Activated B cell treated with CpG ODN at 0.5 μM for 24 hours (primary cell): Measurements from ENCODE around the gene FASTK. TPM values are rescaled to one million over a fixed set of nuclear protein-coding genes. Genes with fewer than 3 reads are reported as not detected.

Source experiments
- ATAC-seq: fragments of 200-7000 bp; cut with Tn5 transposase; one replicate; pipeline ENCODE4 v1.10.0; 2021; ENCODE audit warnings: low read depth, mild to moderate bottlenecking, moderate library complexity
- CTCF ChIA-PET: fragments of 350-600 bp; sonication (Branson Sonifier 250); formaldehyde crosslinking; loops from one replicate; lab custom pipeline; 2021; ENCODE audit warnings: antibody characterized with exemption; lab: Charles Lee
- POLR2A ChIA-PET: fragments of 350-600 bp; sonication (Branson Sonifier 250); formaldehyde crosslinking; loops from one replicate; lab custom pipeline; 2021; ENCODE audit warnings: antibody characterized with exemption; lab: Charles Lee
- DNase-seq: peaks from one replicate; pipeline ENCODE4 v3.0.0; 2022
- H3K27ac Mint-ChIP-seq: one replicate; pipeline ENCODE4 v1.8.0; 2020; ENCODE audit warnings: mixed read lengths
- H3K27me3 Mint-ChIP-seq: one replicate; pipeline ENCODE4 v1.8.0; 2021; ENCODE audit warnings: mixed read lengths
- H3K36me3 Mint-ChIP-seq: one replicate; pipeline ENCODE4 v1.8.0; 2021; ENCODE audit warnings: low read depth, mixed read lengths
- H3K4me1 Mint-ChIP-seq: one replicate; pipeline ENCODE4 v1.8.0; 2021; ENCODE audit warnings: mixed read lengths
- H3K4me3 Mint-ChIP-seq: one replicate; pipeline ENCODE4 v1.8.0; 2020; ENCODE audit warnings: mild to moderate bottlenecking, mixed read lengths
- H3K9me3 Mint-ChIP-seq: one replicate; pipeline ENCODE4 v1.8.0; 2020; ENCODE audit warnings: mixed read lengths
- intact Hi-C: fragments of 100-400 bp; cut with micrococcal nuclease; formaldehyde crosslinking; loops from one replicate; pipeline ENCODE4 v1.15.1; 2024
- total RNA-seq: library from RNA; stranded (reverse); gene quantifications from 2 replicates; pipeline ENCODE4 v1.2.3, GENCODE V29; 2022
- TF ChIP-seq, protein P1 (sequence below): fragments of 200-600 bp; IDR thresholded peaks from one replicate; pipeline ENCODE4 v1.8.0; 2022; ENCODE audit warnings: antibody characterized with exemption, mild to moderate bottlenecking

FASTK gene
- total RNA-seq, 1 donor from 2014 or later: 103 TPM

- H3K27me3 Mint-ChIP-seq: no peaks in the 10 kb centered on the region
- no peaks in the 10 kb centered on the region for H3K9me3 Mint-ChIP-seq
- TF ChIP-seq, protein P1, sequence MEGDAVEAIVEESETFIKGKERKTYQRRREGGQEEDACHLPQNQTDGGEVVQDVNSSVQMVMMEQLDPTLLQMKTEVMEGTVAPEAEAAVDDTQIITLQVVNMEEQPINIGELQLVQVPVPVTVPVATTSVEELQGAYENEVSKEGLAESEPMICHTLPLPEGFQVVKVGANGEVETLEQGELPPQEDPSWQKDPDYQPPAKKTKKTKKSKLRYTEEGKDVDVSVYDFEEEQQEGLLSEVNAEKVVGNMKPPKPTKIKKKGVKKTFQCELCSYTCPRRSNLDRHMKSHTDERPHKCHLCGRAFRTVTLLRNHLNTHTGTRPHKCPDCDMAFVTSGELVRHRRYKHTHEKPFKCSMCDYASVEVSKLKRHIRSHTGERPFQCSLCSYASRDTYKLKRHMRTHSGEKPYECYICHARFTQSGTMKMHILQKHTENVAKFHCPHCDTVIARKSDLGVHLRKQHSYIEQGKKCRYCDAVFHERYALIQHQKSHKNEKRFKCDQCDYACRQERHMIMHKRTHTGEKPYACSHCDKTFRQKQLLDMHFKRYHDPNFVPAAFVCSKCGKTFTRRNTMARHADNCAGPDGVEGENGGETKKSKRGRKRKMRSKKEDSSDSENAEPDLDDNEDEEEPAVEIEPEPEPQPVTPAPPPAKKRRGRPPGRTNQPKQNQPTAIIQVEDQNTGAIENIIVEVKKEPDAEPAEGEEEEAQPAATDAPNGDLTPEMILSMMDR: no peak
- H3K4me1 Mint-ChIP-seq: peaks cover 27% of the 10 kb centered on the region
- no peak for DNase-seq
- peaks cover 38% of the 10 kb centered on the region for H3K36me3 Mint-ChIP-seq
- intact Hi-C loops: no loop called here
- POLR2A ChIA-PET: interaction anchor here (0.6 to 0.9 kb wide), 3 partner anchors 17 to 814 kb away, joined by 3 read pairs; partner anchors contain the start of genes FASTK and PRKAG2
- H3K27ac Mint-ChIP-seq: no peak overlapping the region
- ATAC-seq: no peak
- no peak overlapping the region for H3K4me3 Mint-ChIP-seq
- CTCF ChIA-PET: no interaction called here
Measured at GRCh38 chr7:151063212-151063561, 17.4 kb downstream of the FASTK start.

GRCh38 chr7:151062399-151063211, 18.0 kb downstream of the FASTK start:
- intact Hi-C loops: no loop called here
- no peaks in the 10 kb centered on the region for H3K9me3 Mint-ChIP-seq
- H3K4me1 Mint-ChIP-seq: peaks cover 27% of the 10 kb centered on the region
- CTCF ChIA-PET: no interaction called here
- no peak overlapping the region for H3K27ac Mint-ChIP-seq
- H3K4me3 Mint-ChIP-seq: no peak overlapping the region
- DNase-seq (no peak), ATAC-seq (no peak)
- H3K36me3 Mint-ChIP-seq: peaks cover 33% of the 10 kb centered on the region
- POLR2A ChIA-PET: interaction anchor here (0.6 to 0.9 kb wide), 2 partner anchors 50 to 814 kb away, joined by 3 read pairs; partner anchors contain the start of gene PRKAG2
- H3K27me3 Mint-ChIP-seq: no peaks in the 10 kb centered on the region
- TF ChIP-seq, protein P1: no peak

GRCh38 chr7:151062111-151062398, 18.6 kb downstream of the FASTK start:
- ChIA-PET CTCF (no interaction called here), POLR2A (no interaction called here)
- intact Hi-C loops: no loop called here
- no peaks in the 10 kb centered on the region for H3K27me3 Mint-ChIP-seq
- peaks cover 33% of the 10 kb centered on the region for H3K4me1 Mint-ChIP-seq
- no peak overlapping the region for H3K27ac Mint-ChIP-seq
- TF ChIP-seq, protein P1: no peak
- ATAC-seq (no peak), DNase-seq (no peak)
- no peak overlapping the region for H3K4me3 Mint-ChIP-seq
- no peaks in the 10 kb centered on the region for H3K9me3 Mint-ChIP-seq
- peaks cover 28% of the 10 kb centered on the region for H3K36me3 Mint-ChIP-seq

DNA sequence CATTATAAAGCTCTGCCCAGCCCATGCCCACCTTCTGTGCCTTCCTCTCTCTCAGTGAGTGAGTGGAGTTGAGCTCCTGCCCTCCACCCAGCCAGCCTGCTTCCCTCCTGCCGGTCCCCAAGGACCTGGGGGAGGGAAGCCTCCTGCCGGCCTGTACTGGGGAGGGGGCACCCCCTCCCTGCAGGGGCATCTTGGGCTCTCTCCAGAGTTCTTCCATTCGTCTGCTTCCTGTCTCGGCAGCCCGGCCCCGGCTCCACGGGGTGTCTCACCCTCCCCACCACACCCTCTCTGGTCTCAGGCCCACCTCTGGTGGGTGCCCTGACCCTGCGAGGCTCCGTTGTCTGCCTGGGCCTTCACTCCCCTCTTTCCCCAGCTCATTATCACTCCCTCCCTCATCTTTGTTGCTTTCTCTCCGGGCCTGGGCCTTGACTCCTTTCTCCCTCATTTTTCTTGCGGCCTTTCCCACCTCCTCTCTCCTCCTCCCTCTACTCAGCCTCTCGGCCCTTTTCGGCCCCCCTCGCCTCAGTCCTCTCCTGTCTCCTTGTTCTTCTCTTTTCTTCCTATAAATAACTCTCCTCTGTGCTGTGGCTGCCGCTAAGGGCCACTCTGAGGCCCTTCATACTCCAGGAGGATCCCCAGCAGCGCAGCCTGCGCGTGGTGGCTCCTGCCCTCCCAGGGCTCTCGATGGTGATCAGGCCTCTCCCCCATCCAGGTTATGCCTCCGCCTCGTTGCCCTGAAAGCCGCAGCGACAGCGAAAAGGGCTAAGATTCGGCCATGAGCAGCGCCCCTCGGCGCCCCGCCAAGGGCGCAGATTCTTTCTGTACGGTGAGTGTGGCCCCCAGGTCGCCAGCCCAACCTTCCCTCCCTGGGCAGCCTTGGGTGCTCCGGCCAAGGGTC, 19.1 kb downstream of the FASTK start:
- Mint-ChIP-seq H3K4me1 (peaks cover 36% of the 10 kb centered on the region), H3K27me3 (no peaks in the 10 kb centered on the region), H3K27ac (no peak overlapping the region), H3K4me3 (peak overlapping the region; percentile 92), H3K9me3 (no peaks in the 10 kb centered on the region), H3K36me3 (peaks cover 26% of the 10 kb centered on the region)
- DNase-seq (no peak), ATAC-seq (no peak)
- POLR2A ChIA-PET: interaction anchor here (0.6 to 3.2 kb wide), 3 partner anchors 15 to 19 kb away, joined by 3 to 14 read pairs (median 3); partner anchors contain the start of gene FASTK
- CTCF ChIA-PET: no interaction called here
- TF ChIP-seq, protein P1: no peak
- intact Hi-C loops: no loop called here
